ENCODE data around the gene TCF7L1. TPM values are rescaled to one million over a fixed set of nuclear protein-coding genes. Genes with fewer than 3 reads are reported as not detected.

Gene TCF7L1
- polyA plus RNA-seq, 3 donors = 56.7 to 62.1 (median 58.2) TPM

- DNase-seq = no peak
Measured at GRCh38 chr2:85248773-85249509, 115.7 kb downstream of the TCF7L1 start.

GRCh38 chr2:85250045-85250444, 116.9 kb downstream of the TCF7L1 start:
- no peak for DNase-seq

GRCh38 chr2:85251070-85251616, 118.0 kb downstream of the TCF7L1 start:
- DNase-seq = no peak

- DNase-seq = no peak
Measured at GRCh38 chr2:85253890-85254289, 120.7 kb downstream of the TCF7L1 start.

GRCh38 chr2:85254540-85255300, 121.5 kb downstream of the TCF7L1 start:
- DNase-seq = no peak

- no peak for DNase-seq
Measured at GRCh38 chr2:85255456-85255812, 122.2 kb downstream of the TCF7L1 start.

GRCh38 chr2:85255813-85256594, 122.8 kb downstream of the TCF7L1 start:
- peak; percentile 80 for DNase-seq

- no peak for DNase-seq
Measured at GRCh38 chr2:85257359-85257969, 124.3 kb downstream of the TCF7L1 start.

- DNase-seq = no peak
Measured at GRCh38 chr2:85257970-85258605, 124.9 kb downstream of the TCF7L1 start.

GRCh38 chr2:85259101-85259590, 126.0 kb downstream of the TCF7L1 start:
- peak; percentile 52 for DNase-seq

- no peak for DNase-seq
Measured at GRCh38 chr2:85259879-85260278, 126.7 kb downstream of the TCF7L1 start.

GRCh38 chr2:85263591-85263990, 130.4 kb downstream of the TCF7L1 start:
- DNase-seq = no peak

- no peak for DNase-seq
Measured at GRCh38 chr2:85264471-85264870, 131.3 kb downstream of the TCF7L1 start.

GRCh38 chr2:85265304-85265703, 132.1 kb downstream of the TCF7L1 start:
- DNase-seq = no peak

- DNase-seq = no peak
Measured at GRCh38 chr2:85266146-85267041, 133.2 kb downstream of the TCF7L1 start.

GRCh38 chr2:85269959-85270358, 136.8 kb downstream of the TCF7L1 start:
- no peak for DNase-seq

- DNase-seq = no peak
Measured at GRCh38 chr2:85272357-85272756, 139.2 kb downstream of the TCF7L1 start.

- no peak for DNase-seq
Measured at GRCh38 chr2:85273738-85274731, 140.8 kb downstream of the TCF7L1 start.
